ENCODE measurements around the gene TNFAIP3. TPM values are rescaled to one million over a fixed set of nuclear protein-coding genes. Genes with fewer than 3 reads are reported as not detected.

TNFAIP3 gene
- total RNA-seq, 6 donors from 2014 or later = 35.3 to 76.4 (median 52.2) TPM

GRCh38 chr6:137923866-137924653 lies 57.0 kb downstream of the TNFAIP3 start:
- TF ChIP-seq POLR2AphosphoS5 (IDR thresholded peaks at IDR 0.05) (no peak), EP300 (IDR thresholded peaks at IDR 0.05) (no peak), CTCF (IDR thresholded peaks at IDR 0.05) (no peak)
- H3K4me3 ChIP-seq = no peak overlapping the region
- H3K36me3 ChIP-seq = no peaks in the 10 kb centered on the region
- H3K4me1 ChIP-seq = peaks cover 14 to 21% (median 15%) of the 10 kb centered on the region in 4 donors
- WGBS, 2 donors = 85 to 89% methylated on average over 4 of the region's 4 CpGs
- no peak overlapping the region for H3K27ac ChIP-seq
- no peaks in the 10 kb centered on the region for H3K27me3 ChIP-seq
- ATAC-seq (ENCODE audit: low FRiP score in 2 of 2) (no peak), DNase-seq (no peak)
- no peaks in the 10 kb centered on the region for H3K9me3 ChIP-seq

GRCh38 chr6:137925141-137925698 lies 58.2 kb downstream of the TNFAIP3 start:
- no peak overlapping the region for H3K27ac ChIP-seq
- WGBS, 2 donors = 93% methylated on average over 12 of the region's 12 CpGs
- H3K27me3 ChIP-seq = no peaks in the 10 kb centered on the region
- no peaks in the 10 kb centered on the region for H3K36me3 ChIP-seq
- no peak for DNase-seq
- peaks cover 14 to 21% (median 15%) of the 10 kb centered on the region in 4 donors for H3K4me1 ChIP-seq
- H3K9me3 ChIP-seq = no peaks in the 10 kb centered on the region
- no peak overlapping the region for H3K4me3 ChIP-seq
- TF ChIP-seq EP300 (IDR thresholded peaks at IDR 0.05) = no peak
- no peak for TF ChIP-seq POLR2AphosphoS5 (IDR thresholded peaks at IDR 0.05)
- TF ChIP-seq CTCF (IDR thresholded peaks at IDR 0.05) = no peak
- TF ChIP-seq POLR2A (IDR thresholded peaks at IDR 0.05) = no peak
- no peak for ATAC-seq (ENCODE audit: low FRiP score in 2 of 2)

- Histone ChIP-seq H3K4me1 (peaks cover 14 to 21% (median 15%) of the 10 kb centered on the region in 4 donors), H3K36me3 (no peaks in the 10 kb centered on the region), H3K4me3 (no peak overlapping the region), H3K27me3 (no peaks in the 10 kb centered on the region), H3K27ac (no peak overlapping the region), H3K9me3 (no peaks in the 10 kb centered on the region)
- ATAC-seq (ENCODE audit: low FRiP score in 2 of 2) (peak in 1 of 2 donors; percentile 73), DNase-seq (no peak)
- 42 to 44% methylated on average over 1 of the region's 1 CpG for WGBS, 2 donors
- TF ChIP-seq CTCF (IDR thresholded peaks at IDR 0.05) (no peak), POLR2AphosphoS5 (IDR thresholded peaks at IDR 0.05) (no peak), POLR2A (IDR thresholded peaks at IDR 0.05) (no peak), EP300 (IDR thresholded peaks at IDR 0.05) (no peak)
These were observed 59.2 kb downstream of the TNFAIP3 start for GRCh38 chr6:137926207-137926731.

GRCh38 chr6:137926985-137927384 lies 59.9 kb downstream of the TNFAIP3 start:
- ATAC-seq (ENCODE audit: low FRiP score in 2 of 2) (no peak), DNase-seq (no peak)
- Histone ChIP-seq H3K9me3 (no peaks in the 10 kb centered on the region), H3K27me3 (no peaks in the 10 kb centered on the region), H3K4me1 (peaks cover 15 to 21% (median 17%) of the 10 kb centered on the region in 4 donors), H3K36me3 (no peaks in the 10 kb centered on the region), H3K27ac (no peak overlapping the region), H3K4me3 (no peak overlapping the region)
- 94 to 97% methylated on average over 3 of the region's 3 CpGs for WGBS, 2 donors
- TF ChIP-seq EP300 (IDR thresholded peaks at IDR 0.05) (no peak), CTCF (IDR thresholded peaks at IDR 0.05) (no peak), POLR2AphosphoS5 (IDR thresholded peaks at IDR 0.05) (no peak)
